GM19099 (cell line): ENCODE measurements around the gene PSMB2.

ENCODE experiments used
- POLR2A ChIP-seq: IDR thresholded peaks from 3 replicates; pipeline ENCODE4 v1.6.1; 2011; ENCODE audit warnings: low read depth; ENCODE audit not compliant: insufficient read length; ENCODE audit errors: extremely low read depth

PSMB2 gene

GRCh38 chr1:35656863-35657232, 15.5 kb upstream of the PSMB2 start:
- no peak for TF ChIP-seq POLR2A

- no peak for TF ChIP-seq POLR2A
These were observed 15.0 kb upstream of the PSMB2 start for GRCh38 chr1:35656148-35656862.

- TF ChIP-seq POLR2A: no peak
These were observed 13.9 kb upstream of the PSMB2 start for GRCh38 chr1:35655196-35655595.

- TF ChIP-seq POLR2A: no peak
These were observed 9.1 kb upstream of the PSMB2 start for GRCh38 chr1:35650416-35650815.

GRCh38 chr1:35646043-35646442, 4.7 kb upstream of the PSMB2 start:
- no peak for TF ChIP-seq POLR2A

- no peak for TF ChIP-seq POLR2A
These were observed 2.9 kb upstream of the PSMB2 start for GRCh38 chr1:35644204-35644603.

- no peak for TF ChIP-seq POLR2A
These were observed 1.2 kb upstream of the PSMB2 start for GRCh38 chr1:35642471-35642955.

- no peak for TF ChIP-seq POLR2A
These were observed 720 bp downstream of the PSMB2 start for GRCh38 chr1:35640380-35641232.

- no peak for TF ChIP-seq POLR2A
These were observed 3.9 kb downstream of the PSMB2 start for GRCh38 chr1:35637401-35637809.

GRCh38 chr1:35633547-35633946, 7.8 kb downstream of the PSMB2 start:
- TF ChIP-seq POLR2A: no peak

GRCh38 chr1:35631396-35631795, 9.9 kb downstream of the PSMB2 start:
- TF ChIP-seq POLR2A: no peak

- no peak for TF ChIP-seq POLR2A
These were observed 12.3 kb downstream of the PSMB2 start for GRCh38 chr1:35629051-35629450.

GRCh38 chr1:35623832-35624231, 17.5 kb downstream of the PSMB2 start:
- TF ChIP-seq POLR2A: no peak

GRCh38 chr1:35622510-35623178, 18.7 kb downstream of the PSMB2 start:
- TF ChIP-seq POLR2A: no peak
